GM12801 (cell line): ENCODE measurements around the gene ALPK1.

Source experiments
- TF ChIP-seq, protein P1 (sequence below): IDR thresholded peaks from one replicate; pipeline ENCODE4 v1.5.1; 2011; ENCODE audit warnings: control low read depth; ENCODE audit not compliant: insufficient read length; ENCODE audit errors: extremely low read depth

ALPK1 gene

DNA sequence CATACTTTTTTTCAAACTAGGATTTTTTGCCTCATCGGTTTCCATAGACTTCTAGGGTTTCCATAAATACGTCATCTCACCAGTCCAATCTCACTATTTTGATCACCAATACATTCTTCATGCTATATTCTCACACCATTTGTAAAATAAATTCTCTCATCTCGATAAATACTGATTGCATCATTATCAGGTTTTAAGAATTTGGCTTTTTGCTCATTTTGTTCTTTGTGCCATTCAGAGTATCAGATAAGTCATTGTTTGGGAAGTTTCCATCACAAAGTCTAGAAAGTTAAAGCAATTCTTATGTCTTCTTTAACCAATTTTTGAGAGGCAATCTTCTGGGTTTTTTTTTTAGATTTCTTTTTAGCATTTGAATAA, 81.1 kb downstream of the ALPK1 start:
- TF ChIP-seq, protein P1, sequence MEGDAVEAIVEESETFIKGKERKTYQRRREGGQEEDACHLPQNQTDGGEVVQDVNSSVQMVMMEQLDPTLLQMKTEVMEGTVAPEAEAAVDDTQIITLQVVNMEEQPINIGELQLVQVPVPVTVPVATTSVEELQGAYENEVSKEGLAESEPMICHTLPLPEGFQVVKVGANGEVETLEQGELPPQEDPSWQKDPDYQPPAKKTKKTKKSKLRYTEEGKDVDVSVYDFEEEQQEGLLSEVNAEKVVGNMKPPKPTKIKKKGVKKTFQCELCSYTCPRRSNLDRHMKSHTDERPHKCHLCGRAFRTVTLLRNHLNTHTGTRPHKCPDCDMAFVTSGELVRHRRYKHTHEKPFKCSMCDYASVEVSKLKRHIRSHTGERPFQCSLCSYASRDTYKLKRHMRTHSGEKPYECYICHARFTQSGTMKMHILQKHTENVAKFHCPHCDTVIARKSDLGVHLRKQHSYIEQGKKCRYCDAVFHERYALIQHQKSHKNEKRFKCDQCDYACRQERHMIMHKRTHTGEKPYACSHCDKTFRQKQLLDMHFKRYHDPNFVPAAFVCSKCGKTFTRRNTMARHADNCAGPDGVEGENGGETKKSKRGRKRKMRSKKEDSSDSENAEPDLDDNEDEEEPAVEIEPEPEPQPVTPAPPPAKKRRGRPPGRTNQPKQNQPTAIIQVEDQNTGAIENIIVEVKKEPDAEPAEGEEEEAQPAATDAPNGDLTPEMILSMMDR = no peak

DNA sequence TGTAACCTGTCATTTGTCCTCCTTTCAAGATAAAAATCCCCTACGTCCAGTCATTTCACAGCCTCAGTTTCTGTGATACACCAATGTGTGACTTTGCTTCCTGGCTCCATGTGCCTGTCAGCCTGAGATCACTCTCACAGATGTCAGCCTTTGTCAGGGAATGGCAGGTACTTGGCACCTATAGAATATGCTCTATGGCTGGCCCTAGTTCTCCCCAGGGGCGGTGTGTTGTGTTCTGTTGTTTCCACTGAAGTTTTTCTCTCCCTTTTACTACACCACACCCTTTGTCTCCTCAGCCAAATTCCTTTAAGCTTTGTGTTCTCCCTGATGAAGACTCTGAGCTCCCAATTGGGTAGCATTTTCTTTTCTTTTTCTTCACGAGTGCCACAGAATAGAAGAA, 81.7 kb downstream of the ALPK1 start:
- TF ChIP-seq, protein P1 = no peak

DNA sequence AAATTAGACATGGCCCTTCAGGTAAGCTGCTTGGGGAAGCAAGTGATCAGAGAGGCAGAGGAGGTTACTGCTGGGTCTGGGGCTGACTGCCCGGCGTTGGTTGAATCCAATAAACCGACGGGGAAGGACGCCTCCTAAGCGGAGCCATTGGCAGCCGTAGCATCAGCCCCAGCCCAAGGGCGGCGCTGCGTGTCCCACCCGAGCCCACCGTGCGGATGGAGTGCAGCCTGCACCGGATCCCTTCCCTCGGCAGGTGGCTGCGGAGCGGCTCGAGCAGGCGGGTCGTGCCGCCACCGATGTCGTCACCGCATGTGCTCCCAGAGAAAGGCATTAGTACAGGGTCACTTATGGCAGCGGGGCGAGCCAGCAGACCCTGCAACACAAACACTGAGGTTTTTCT, 82.1 kb downstream of the ALPK1 start:
- TF ChIP-seq, protein P1 = no peak

DNA sequence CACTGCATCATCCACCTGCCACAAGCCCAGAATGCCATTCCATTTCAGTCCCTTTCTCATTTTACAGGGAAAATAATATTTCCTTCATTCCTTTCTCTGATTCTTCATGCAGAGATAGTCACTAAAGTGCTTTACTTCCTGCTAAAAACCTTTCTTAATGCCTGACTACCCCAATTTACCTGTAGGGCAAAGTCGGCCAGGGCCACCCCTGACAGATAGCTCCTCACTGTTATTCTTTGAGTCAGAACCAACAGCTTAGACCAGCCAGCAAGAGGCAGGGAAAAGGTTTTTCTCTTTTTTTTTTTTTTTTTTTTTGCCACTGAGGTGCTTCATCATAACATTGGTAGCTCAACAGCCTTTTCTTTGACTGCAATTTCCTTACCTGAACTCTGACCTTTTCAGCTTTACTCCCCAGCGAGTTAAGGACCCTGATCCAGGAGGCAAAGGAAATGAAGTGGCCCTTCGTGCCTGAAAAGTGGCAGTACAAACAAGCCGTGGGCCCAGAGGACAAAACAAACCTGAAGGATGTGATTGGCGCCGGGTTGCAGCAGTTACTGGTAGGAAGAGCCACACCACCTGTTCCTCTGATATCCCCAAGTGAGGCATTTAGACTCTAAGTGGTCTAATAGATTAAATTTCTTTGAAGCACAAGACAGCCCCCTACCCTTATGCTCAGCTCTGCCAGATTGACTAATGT, 85.0 kb downstream of the ALPK1 start:
- TF ChIP-seq, protein P1 = no peak

DNA sequence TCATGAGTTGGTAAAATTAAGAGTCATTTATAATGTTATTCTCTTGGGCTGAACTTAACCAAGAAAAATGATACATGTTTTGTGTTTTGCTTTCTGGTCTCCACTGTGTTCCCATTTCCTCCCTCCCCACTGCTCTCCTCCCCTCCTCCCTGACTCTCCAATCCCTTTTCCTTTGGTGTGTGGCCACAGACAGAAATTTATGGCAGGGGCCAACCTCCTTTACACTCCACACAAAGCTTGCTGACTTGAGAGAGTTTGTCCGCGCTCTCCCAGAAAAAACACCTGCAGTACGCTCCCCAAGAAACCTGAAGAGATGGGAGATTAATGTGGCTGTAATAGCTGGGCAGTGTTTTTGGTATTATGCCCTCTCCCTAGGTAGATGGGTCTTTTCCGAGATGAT, 88.9 kb downstream of the ALPK1 start:
- TF ChIP-seq, protein P1 = no peak

DNA sequence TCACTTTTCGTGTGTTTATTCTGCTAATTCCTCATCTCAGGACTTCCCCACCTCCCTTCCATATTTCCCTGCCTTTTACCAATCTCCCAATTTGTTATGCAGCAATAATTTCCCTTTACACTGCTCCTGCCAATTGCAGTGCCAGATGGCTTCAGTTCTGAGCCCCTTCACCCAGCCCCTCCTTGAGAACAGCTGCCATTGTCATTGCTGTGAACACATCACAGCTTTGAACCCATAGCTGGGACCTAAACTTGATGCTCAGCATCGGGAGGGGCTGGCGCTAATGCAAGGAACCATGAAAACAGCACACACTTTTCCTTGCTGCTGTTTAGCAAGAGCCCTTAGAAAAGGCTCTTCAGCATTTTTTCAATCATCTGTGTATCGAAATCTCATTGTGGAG, 104.9 kb downstream of the ALPK1 start:
- TF ChIP-seq, protein P1 = no peak

DNA sequence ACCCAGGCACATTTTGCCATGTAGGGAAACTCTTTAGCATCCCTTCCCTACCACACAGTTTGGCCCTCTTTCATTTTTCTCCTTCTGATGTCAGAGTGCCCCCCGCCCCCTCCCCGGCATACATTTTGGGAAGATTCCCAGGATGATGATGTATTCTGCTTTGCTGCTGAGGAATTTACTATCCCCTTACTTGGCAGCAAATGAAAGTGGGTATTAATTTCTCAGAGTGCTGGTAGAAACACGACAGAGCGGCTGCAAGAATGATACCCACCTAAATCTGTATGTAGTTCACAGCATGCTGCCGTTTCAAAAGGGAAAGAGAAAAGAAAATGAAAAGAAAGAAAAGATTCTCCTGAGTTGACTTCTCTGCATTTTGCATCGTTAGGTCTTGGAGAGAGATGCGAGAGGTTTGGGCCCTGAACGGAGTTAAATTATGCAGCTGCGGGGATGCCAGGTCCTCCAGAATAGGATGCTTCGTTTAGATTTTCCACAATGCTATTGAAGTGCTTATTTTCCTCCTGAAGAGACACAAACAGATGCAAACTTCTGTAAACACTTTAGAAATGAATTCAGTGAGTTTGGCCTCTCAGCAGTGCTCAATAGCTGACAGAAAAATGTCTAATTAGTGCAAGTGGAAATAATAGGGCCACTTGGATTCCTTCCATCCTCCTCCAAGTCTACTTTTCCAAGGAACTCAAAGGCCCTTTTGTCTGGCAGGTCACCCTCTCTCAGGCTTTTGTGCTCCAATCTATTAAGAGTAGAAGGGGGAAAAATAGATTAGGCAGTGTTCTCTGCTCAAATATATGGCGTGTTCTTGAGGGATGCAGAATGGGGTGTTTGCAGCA, 106.2 kb downstream of the ALPK1 start:
- TF ChIP-seq, protein P1 = no peak
